SU-DHL-6 (cell line): ENCODE measurements around the gene SH3BP5L.
A peak's percentile ranks its signal among the peaks of the same experiment; 100 is the strongest.

Source experiments
- H2AFZ ChIP-seq: fragments of 200-600 bp; sonication (generic); 2 replicates; pipeline ENCODE4 v1.6.1; 2014; ENCODE audit warnings: low read depth, mild to moderate bottlenecking, moderate library complexity, mixed read lengths, antibody characterized with exemption, low read length; ENCODE audit not compliant: severe bottlenecking
- H3F3A ChIP-seq: fragments of 200-600 bp; shearing (Covaris generic); 2 replicates; pipeline ENCODE4 v1.6.0; 2016; ENCODE audit warnings: antibody characterized with exemption, mild to moderate bottlenecking; ENCODE audit not compliant: insufficient read depth
- H3K27ac ChIP-seq: fragments of 200-600 bp; sonication (generic); 2 replicates; pipeline ENCODE4 v1.5.1; 2016; ENCODE audit warnings: low read depth, mild to moderate bottlenecking, low read length, moderate library complexity, mixed read lengths
- H3K27me3 ChIP-seq: fragments of 200-600 bp; sonication (generic), shearing (Covaris generic); 2 replicates; pipeline ENCODE4 v1.6.0; 2014; ENCODE audit warnings: mild to moderate bottlenecking, low read length
- H3K36me3 ChIP-seq: fragments of 200-600 bp; sonication (generic); 2 replicates; pipeline ENCODE4 v1.6.1; 2014; ENCODE audit warnings: mild to moderate bottlenecking, low read length, mixed read lengths
- H3K4me2 ChIP-seq: fragments of 300-600, 200-600 bp; shearing (Covaris generic), sonication (generic); 2 replicates; pipeline ENCODE4 v1.6.0; 2014; ENCODE audit warnings: low read length, low read depth, mild to moderate bottlenecking; ENCODE audit not compliant: poor library complexity, severe bottlenecking
- H3K4me3 ChIP-seq: fragments of 200-600 bp; sonication (generic); 2 replicates; pipeline ENCODE4 v1.5.1; 2014; ENCODE audit warnings: antibody characterized with exemption, low read length, mild to moderate bottlenecking, mixed read lengths; ENCODE audit not compliant: insufficient read depth, poor library complexity, severe bottlenecking
- H3K79me2 ChIP-seq: fragments of 200-600 bp; sonication (generic); 2 replicates; pipeline ENCODE4 v1.6.1; 2014; ENCODE audit warnings: mild to moderate bottlenecking, low read length, moderate library complexity; ENCODE audit not compliant: insufficient read depth
- H3K9ac ChIP-seq: fragments of 200-600 bp; sonication (generic); 2 replicates; pipeline ENCODE4 v1.7.0; 2014; ENCODE audit warnings: mild to moderate bottlenecking, low read length
- H3K9me2 ChIP-seq: fragments of 200-600 bp; sonication (generic); replicated peaks from 2 replicates; pipeline ENCODE4 v1.6.1; 2014; ENCODE audit warnings: low read length; ENCODE audit not compliant: insufficient read depth
- H3K9me3 ChIP-seq: fragments of 200-600 bp; sonication (generic); 2 replicates; pipeline ENCODE4 v1.6.1; 2014; ENCODE audit warnings: low read length, mixed read lengths; ENCODE audit not compliant: insufficient read depth
- H4K20me1 ChIP-seq: fragments of 200-600 bp; sonication (generic); 2 replicates; pipeline ENCODE4 v1.6.1; 2014; ENCODE audit warnings: low read depth, mild to moderate bottlenecking, antibody characterized with exemption, low read length, moderate library complexity, mixed read lengths
- CTCF ChIP-seq: fragments of 200-600 bp; sonication (generic); IDR thresholded peaks from one replicate; pipeline ENCODE4 v1.5.1; 2017; ENCODE audit warnings: antibody characterized with exemption, mild to moderate bottlenecking, low read length, moderate library complexity; ENCODE audit not compliant: insufficient read depth, poor library complexity, severe bottlenecking
- EZH2phosphoT487 ChIP-seq: fragments of 200-600 bp; sonication (generic), shearing (Covaris generic); conservative IDR thresholded peaks from 2 replicates; pipeline ENCODE4 v1.6.1; 2018; ENCODE audit warnings: mild to moderate bottlenecking, antibody characterized with exemption, low read length, moderate library complexity, mixed read lengths

The SH3BP5L gene

GRCh38 chr1:248872752-248873408, 47.2 kb upstream of the SH3BP5L start:
- peaks cover 9% of the 10 kb centered on the region for H3F3A ChIP-seq
- H3K79me2 ChIP-seq, result no peaks in the 10 kb centered on the region
- H3K9me2 ChIP-seq, result no peaks in the 10 kb centered on the region
- H3K27me3 ChIP-seq, result no peaks in the 10 kb centered on the region
- TF ChIP-seq CTCF, result no peak
- no peak for TF ChIP-seq EZH2phosphoT487
- H3K9me3 ChIP-seq, result no peaks in the 10 kb centered on the region
- H3K36me3 ChIP-seq, result no peaks in the 10 kb centered on the region
- H3K4me2 ChIP-seq, result peak overlapping the region; percentile 54
- H3K4me3 ChIP-seq, result peak overlapping the region; percentile 65
- no peak overlapping the region for H3K27ac ChIP-seq
- peak overlapping the region; percentile 84 for H2AFZ ChIP-seq
- no peaks in the 10 kb centered on the region for H4K20me1 ChIP-seq
- H3K9ac ChIP-seq, result peak overlapping the region; percentile 57

- no peak overlapping the region for H3K9ac ChIP-seq
- peaks cover 9% of the 10 kb centered on the region for H3F3A ChIP-seq
- no peaks in the 10 kb centered on the region for H3K9me3 ChIP-seq
- H3K79me2 ChIP-seq, result no peaks in the 10 kb centered on the region
- H3K36me3 ChIP-seq, result no peaks in the 10 kb centered on the region
- H3K27ac ChIP-seq, result no peak overlapping the region
- H2AFZ ChIP-seq, result no peak overlapping the region
- H4K20me1 ChIP-seq, result no peaks in the 10 kb centered on the region
- no peak overlapping the region for H3K4me3 ChIP-seq
- H3K9me2 ChIP-seq, result no peaks in the 10 kb centered on the region
- TF ChIP-seq EZH2phosphoT487 (no peak), CTCF (no peak)
- no peak overlapping the region for H3K4me2 ChIP-seq
- H3K27me3 ChIP-seq, result no peaks in the 10 kb centered on the region
Measured at GRCh38 chr1:248871837-248872401, 46.2 kb upstream of the SH3BP5L start.

- H3K4me3 ChIP-seq, result peak overlapping the region; percentile 51
- H3K9me3 ChIP-seq, result no peaks in the 10 kb centered on the region
- no peaks in the 10 kb centered on the region for H3K36me3 ChIP-seq
- H3K27me3 ChIP-seq, result no peaks in the 10 kb centered on the region
- peaks cover 9% of the 10 kb centered on the region; the same call in 1 of the 2 replicates for H3F3A ChIP-seq
- H4K20me1 ChIP-seq, result no peaks in the 10 kb centered on the region
- H3K4me2 ChIP-seq, result peak overlapping the region; percentile 58
- no peak overlapping the region for H3K27ac ChIP-seq
- H3K9ac ChIP-seq, result peak overlapping the region; percentile 64
- TF ChIP-seq CTCF (no peak), EZH2phosphoT487 (no peak)
- no peaks in the 10 kb centered on the region for H3K9me2 ChIP-seq
- H3K79me2 ChIP-seq, result peaks cover 2% of the 10 kb centered on the region; the same call in 1 of the 2 replicates
- H2AFZ ChIP-seq, result peak overlapping the region; percentile 87
Measured at GRCh38 chr1:248862998-248863881, 37.5 kb upstream of the SH3BP5L start.
